Upper lobe of left lung (tissue), 6 donors: Measurements from ENCODE around the gene GATA3. TPM values are rescaled to one million over a fixed set of nuclear protein-coding genes. Genes with fewer than 3 reads are reported as not detected.

Experiments
- ATAC-seq, 2 donors: fragments of 200-7000 bp; cut with Tn5 transposase; one replicate each; pipeline ENCODE4 v1.9.1; 2022; ENCODE audit warnings: mild to moderate bottlenecking in 2 of 2, moderate library complexity in 2 of 2; ENCODE audit not compliant: low FRiP score in 2 of 2
- DNase-seq, 2 donors: peaks; one replicate each; pipeline ENCODE4 v3.0.0-alpha.2; 2019 to 2020
- H3K27ac ChIP-seq, 4 donors: fragments of 200-600 bp; sonication (generic); one replicate each; pipeline ENCODE4 v1.5.1; 2016 to 2019
- H3K27me3 ChIP-seq, 4 donors: fragments of 200-600 bp; sonication (generic); one replicate each; pipeline ENCODE4 v1.5.1; 2017 to 2019
- H3K36me3 ChIP-seq, 4 donors: fragments of 200-600 bp; sonication (generic); one replicate each; pipeline ENCODE4 v1.5.1; 2016 to 2019
- H3K4me1 ChIP-seq, 4 donors: fragments of 200-600 bp; sonication (generic); one replicate each; pipeline ENCODE4 v1.5.1; 2018 to 2019
- H3K4me3 ChIP-seq, 4 donors: fragments of 200-600 bp; sonication (generic); one replicate each; pipeline ENCODE4 v1.5.1; 2017 to 2019; ENCODE audit warnings: mild to moderate bottlenecking in 2 of 4, moderate library complexity in 1 of 4
- H3K9me3 ChIP-seq, 4 donors: fragments of 200-600 bp; sonication (generic); one replicate each; pipeline ENCODE4 v1.5.1; 2018 to 2019
- EP300 ChIP-seq, 4 donors: sonication (generic); formaldehyde crosslinking; IDR thresholded peaks; one replicate each; pipeline ENCODE4 v1.5.1; 2017; ENCODE audit warnings: antibody characterized with exemption in 4 of 4, control low read depth in 2 of 4
- POLR2A ChIP-seq, 4 donors: fragments of 450-650 bp; IDR thresholded peaks; one replicate each; pipeline ENCODE4 v1.5.1; 2016 to 2017; ENCODE audit warnings: antibody characterized with exemption in 4 of 4, mild to moderate bottlenecking in 2 of 4
- POLR2AphosphoS5 ChIP-seq, 2 donors: sonication (generic); formaldehyde crosslinking; IDR thresholded peaks; one replicate each; pipeline ENCODE4 v1.5.1; 2017; ENCODE audit warnings: antibody characterized with exemption in 2 of 2
- WGBS, 2 donors: methylation state at CpG; one replicate each; pipeline ENCODE4 v1.1.5; 2017 to 2018; 5-methylcytosine and 5-hydroxymethylcytosine counted together
- total RNA-seq, 6 donors: library from RNA; depleted of rRNA in 4 of 6; stranded (reverse); fragments of >200 nt in 4 of 6; gene quantifications; one replicate each; pipeline versions ENCODE4 v1.1.0 to v1.2.1, GENCODE V29; 2016 to 2021
- TF ChIP-seq, protein P1 (sequence below), 6 experiments: fragments of 450-650 bp in 4 of 6; fragments of 200-600 bp in 2 of 6; sonication (generic) in 2 of 6; IDR thresholded peaks; one replicate each; pipeline ENCODE4 v1.5.1; 2016 to 2019; ENCODE audit warnings: antibody characterized with exemption in 6 of 6
- donor health status: DM: no; HTN: no; CAD: no; lungs with moderate emphysema.
- donor health status: DM: no; HTN: yes; CAD: no; lungs with severe emphysema.

The GATA3 gene
- total RNA-seq, 6 donors from 2014 or later, result 0.22 to 6.3 (median 2.7) TPM

DNA sequence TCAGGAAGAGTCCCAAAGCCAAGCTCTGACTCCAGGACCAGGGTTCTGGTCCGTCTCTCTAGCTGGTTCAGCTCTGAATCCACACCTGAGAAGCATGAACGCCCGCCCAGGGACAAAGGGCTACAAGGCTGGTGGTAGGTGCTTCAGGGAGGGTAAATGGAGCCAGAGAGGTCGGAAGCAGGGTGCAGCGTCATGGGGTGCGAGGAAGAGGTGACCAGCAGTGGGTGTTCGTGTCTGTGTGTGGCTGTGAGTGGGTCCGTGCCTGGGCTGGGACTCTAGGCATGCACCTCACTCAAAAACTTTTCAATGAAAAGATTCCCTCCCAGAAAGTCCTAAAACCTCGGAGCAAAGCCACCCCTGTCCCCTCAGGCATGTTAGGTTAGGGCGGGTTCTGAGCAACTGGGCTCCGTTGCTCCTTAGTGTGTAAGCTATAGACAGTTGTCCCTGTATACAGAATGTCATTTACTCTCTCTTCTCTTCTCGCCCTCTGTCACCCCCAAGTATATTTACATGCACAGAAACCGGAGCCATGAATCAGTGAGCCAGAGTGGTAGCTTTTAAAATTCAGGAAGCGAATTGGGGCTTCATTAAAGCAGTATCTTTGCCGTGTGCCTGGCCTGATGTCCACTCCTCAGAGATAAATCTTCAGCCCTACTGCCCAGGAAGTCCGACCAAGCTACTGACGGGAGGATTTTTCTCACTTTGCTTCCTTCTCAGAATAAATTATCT lies 12.3 kb upstream of the GATA3 start:
- TF ChIP-seq POLR2AphosphoS5 (IDR thresholded peaks at IDR 0.05), result no peak
- TF ChIP-seq, protein P1, sequence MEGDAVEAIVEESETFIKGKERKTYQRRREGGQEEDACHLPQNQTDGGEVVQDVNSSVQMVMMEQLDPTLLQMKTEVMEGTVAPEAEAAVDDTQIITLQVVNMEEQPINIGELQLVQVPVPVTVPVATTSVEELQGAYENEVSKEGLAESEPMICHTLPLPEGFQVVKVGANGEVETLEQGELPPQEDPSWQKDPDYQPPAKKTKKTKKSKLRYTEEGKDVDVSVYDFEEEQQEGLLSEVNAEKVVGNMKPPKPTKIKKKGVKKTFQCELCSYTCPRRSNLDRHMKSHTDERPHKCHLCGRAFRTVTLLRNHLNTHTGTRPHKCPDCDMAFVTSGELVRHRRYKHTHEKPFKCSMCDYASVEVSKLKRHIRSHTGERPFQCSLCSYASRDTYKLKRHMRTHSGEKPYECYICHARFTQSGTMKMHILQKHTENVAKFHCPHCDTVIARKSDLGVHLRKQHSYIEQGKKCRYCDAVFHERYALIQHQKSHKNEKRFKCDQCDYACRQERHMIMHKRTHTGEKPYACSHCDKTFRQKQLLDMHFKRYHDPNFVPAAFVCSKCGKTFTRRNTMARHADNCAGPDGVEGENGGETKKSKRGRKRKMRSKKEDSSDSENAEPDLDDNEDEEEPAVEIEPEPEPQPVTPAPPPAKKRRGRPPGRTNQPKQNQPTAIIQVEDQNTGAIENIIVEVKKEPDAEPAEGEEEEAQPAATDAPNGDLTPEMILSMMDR (IDR thresholded peaks at IDR 0.05), result no peak
- no peak for TF ChIP-seq EP300 (IDR thresholded peaks at IDR 0.05)
- no peak for TF ChIP-seq POLR2A (IDR thresholded peaks at IDR 0.05)
- DNase-seq, result no peak
- H3K4me1 ChIP-seq, result peaks cover 20 to 38% (median 25%) of the 10 kb centered on the region in 4 donors
- peaks cover 3 to 96% (median 45%) of the 10 kb centered on the region in 4 donors for H3K27me3 ChIP-seq
- no peaks in the 10 kb centered on the region for H3K9me3 ChIP-seq
- no peaks in the 10 kb centered on the region for H3K36me3 ChIP-seq
- H3K27ac ChIP-seq, result no peak overlapping the region
- 11 to 12% methylated on average over 17 of the region's 17 CpGs for WGBS, 2 donors
- H3K4me3 ChIP-seq, result no peak overlapping the region
- no peak for ATAC-seq

DNA sequence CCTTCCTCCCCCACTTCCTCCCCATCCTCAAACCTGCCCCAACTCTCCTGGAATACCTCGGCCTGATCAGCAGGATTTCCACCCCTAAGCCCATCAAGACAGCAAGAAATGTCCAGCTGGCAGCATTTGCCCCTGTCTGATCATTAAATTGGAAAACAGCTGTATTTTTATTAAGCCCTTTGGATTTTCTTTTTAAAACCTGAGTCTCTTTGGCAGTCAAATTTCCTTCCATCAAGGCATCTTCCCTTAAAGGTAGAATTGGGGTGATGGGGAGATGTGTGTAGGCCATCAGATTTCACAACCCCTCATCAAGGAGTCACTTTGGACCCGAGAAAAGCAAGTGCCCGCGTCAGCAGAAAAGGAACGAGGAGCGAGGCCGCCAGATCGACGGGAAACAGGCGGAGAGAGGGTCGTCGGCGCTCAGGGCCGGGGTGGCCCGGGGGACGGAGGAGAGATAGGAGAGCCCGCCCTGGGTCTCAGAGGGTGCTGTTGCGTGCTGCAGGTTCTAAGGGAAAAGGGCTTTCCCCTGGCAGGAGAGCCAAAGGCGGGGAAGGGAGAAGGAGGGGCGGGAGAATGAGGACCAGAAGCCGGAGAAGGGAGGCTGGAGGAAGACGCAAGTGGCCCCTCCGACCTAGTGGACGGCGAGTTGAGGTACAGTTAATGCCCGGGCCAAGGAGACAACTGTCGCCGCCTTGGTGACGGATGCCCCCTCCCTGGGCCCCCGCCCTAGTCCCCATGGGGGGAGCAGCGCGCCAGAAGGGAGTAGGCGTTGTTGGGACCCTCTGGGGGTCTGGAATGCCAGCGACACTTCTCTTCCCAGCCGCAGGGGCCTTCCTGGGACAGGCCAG lies 11.5 kb upstream of the GATA3 start:
- Histone ChIP-seq H3K4me3 (no peak overlapping the region), H3K4me1 (peaks cover 20 to 30% (median 25%) of the 10 kb centered on the region in 4 donors), H3K27ac (no peak overlapping the region), H3K27me3 (peaks cover 3 to 96% (median 45%) of the 10 kb centered on the region in 4 donors), H3K9me3 (no peaks in the 10 kb centered on the region), H3K36me3 (no peaks in the 10 kb centered on the region)
- DNase-seq, result peak in 1 of 2 donors; percentile 61
- TF ChIP-seq EP300 (IDR thresholded peaks at IDR 0.05) (no peak), POLR2A (IDR thresholded peaks at IDR 0.05) (no peak), POLR2AphosphoS5 (IDR thresholded peaks at IDR 0.05) (no peak)
- TF ChIP-seq, protein P1 (IDR thresholded peaks at IDR 0.05), result no peak
- WGBS, 2 donors, result 8 to 13% methylated on average over 29 to 34 of the region's 35 CpGs
- no peak for ATAC-seq

DNA sequence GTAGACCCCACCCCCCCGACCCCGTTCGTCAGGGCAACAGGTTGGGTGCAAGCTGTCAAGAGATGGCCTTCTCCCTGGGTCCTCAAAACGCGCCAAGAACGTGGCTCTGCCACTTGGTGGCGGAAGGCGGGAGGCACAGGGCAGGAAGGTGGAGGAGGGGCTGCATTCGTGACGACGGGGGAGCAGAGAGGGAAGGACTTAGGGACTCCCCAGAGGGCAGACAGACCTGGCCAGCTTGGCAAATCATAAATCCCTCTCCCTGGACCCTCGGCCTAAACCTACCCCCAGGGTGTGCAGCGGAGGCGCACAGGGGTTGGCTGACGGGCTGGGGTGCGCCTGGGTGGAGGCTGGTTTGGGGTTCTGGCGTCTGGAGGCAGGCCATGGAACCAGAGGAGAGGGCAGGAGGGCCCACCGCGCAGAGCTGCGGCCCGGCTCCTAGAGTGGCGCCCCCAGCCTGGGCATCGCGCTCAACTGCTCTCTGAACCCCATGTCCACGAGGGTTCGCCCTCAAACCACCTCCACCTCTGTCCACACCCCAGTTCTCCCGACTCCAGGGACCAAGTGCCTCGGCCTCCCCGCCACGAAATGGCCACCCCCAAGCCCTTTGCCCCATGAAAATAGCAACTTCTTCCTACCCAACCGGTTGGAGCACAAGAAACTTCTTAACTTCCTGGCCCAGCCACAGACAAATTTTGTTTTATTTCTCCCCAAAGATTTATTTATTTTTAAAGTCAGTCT lies 10.8 kb upstream of the GATA3 start:
- 8 to 11% methylated on average over 16 to 31 of the region's 31 CpGs for WGBS, 2 donors
- H3K36me3 ChIP-seq, result no peaks in the 10 kb centered on the region
- H3K27me3 ChIP-seq, result peaks cover 3 to 96% (median 45%) of the 10 kb centered on the region in 4 donors
- no peaks in the 10 kb centered on the region for H3K9me3 ChIP-seq
- peaks cover 20 to 29% (median 27%) of the 10 kb centered on the region in 4 donors for H3K4me1 ChIP-seq
- no peak overlapping the region for H3K4me3 ChIP-seq
- DNase-seq (peak in 1 of 2 donors; percentile 69), ATAC-seq (no peak)
- H3K27ac ChIP-seq, result no peak overlapping the region
- TF ChIP-seq EP300 (IDR thresholded peaks at IDR 0.05) (no peak), POLR2AphosphoS5 (IDR thresholded peaks at IDR 0.05) (no peak), POLR2A (IDR thresholded peaks at IDR 0.05) (no peak)
- TF ChIP-seq, protein P1 (IDR thresholded peaks at IDR 0.05), result no peak

DNA sequence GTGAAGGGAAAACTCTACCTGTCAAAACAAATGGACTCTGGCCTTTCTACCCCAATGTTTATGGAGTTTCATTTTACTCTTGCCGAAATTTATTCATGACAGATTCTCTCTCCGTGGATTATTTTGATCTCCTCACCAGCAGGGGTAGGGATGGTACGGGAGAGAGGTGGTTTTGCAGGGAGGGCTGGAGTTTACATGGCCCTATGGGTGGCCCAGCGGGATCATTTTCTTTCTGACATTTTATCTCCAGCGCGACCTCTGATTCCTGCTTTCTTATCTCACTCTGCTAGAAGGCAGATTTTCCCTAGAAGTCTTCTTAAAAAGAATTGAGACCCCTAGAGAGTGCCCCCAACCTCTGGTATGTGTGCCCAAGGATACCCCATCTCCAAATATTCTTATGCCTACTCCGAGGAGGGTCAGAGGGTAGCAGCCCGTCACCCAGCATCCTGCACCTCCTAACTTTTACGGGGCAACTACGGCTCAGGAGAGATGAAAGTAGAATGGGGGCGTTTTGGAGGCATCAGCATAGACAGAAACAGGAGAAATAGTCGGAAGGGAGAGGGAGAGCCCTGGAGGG lies 10.1 kb upstream of the GATA3 start:
- no peak for ATAC-seq
- Histone ChIP-seq H3K9me3 (no peaks in the 10 kb centered on the region), H3K4me1 (peaks cover 26 to 36% (median 32%) of the 10 kb centered on the region in 4 donors), H3K27me3 (peaks cover 5 to 96% (median 47%) of the 10 kb centered on the region in 4 donors), H3K4me3 (peak overlapping the region in 1 of 4 donors; percentile 30), H3K27ac (no peak overlapping the region), H3K36me3 (no peaks in the 10 kb centered on the region)
- no peak for DNase-seq
- 11 to 13% methylated on average over 12 of the region's 12 CpGs for WGBS, 2 donors
- TF ChIP-seq EP300 (IDR thresholded peaks at IDR 0.05) (no peak), POLR2A (IDR thresholded peaks at IDR 0.05) (no peak)
